ENCODE measurements around the gene P4HTM.

P4HTM gene

GRCh38 chr3:48985831-48986376 is 4.1 kb upstream of the P4HTM start:
- Histone ChIP-seq H3K4me3 (replicated peaks; ENCODE audit: insufficient read depth, low read length) (no peak overlapping the region), H3K27ac (replicated peaks) (no peak overlapping the region), H3K27me3 (ENCODE audit: insufficient read depth, poor library complexity, severe bottlenecking) (no peaks in the 10 kb centered on the region)
- no peak for DNase-seq (ENCODE audit: low read depth in 1 of 2, low spot score in 1 of 2)
- TF ChIP-seq, protein P1, sequence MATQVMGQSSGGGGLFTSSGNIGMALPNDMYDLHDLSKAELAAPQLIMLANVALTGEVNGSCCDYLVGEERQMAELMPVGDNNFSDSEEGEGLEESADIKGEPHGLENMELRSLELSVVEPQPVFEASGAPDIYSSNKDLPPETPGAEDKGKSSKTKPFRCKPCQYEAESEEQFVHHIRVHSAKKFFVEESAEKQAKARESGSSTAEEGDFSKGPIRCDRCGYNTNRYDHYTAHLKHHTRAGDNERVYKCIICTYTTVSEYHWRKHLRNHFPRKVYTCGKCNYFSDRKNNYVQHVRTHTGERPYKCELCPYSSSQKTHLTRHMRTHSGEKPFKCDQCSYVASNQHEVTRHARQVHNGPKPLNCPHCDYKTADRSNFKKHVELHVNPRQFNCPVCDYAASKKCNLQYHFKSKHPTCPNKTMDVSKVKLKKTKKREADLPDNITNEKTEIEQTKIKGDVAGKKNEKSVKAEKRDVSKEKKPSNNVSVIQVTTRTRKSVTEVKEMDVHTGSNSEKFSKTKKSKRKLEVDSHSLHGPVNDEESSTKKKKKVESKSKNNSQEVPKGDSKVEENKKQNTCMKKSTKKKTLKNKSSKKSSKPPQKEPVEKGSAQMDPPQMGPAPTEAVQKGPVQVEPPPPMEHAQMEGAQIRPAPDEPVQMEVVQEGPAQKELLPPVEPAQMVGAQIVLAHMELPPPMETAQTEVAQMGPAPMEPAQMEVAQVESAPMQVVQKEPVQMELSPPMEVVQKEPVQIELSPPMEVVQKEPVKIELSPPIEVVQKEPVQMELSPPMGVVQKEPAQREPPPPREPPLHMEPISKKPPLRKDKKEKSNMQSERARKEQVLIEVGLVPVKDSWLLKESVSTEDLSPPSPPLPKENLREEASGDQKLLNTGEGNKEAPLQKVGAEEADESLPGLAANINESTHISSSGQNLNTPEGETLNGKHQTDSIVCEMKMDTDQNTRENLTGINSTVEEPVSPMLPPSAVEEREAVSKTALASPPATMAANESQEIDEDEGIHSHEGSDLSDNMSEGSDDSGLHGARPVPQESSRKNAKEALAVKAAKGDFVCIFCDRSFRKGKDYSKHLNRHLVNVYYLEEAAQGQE (IDR thresholded peaks at IDR 0.05; ENCODE audit: insufficient replicate concordance, low read depth): no peak
- TF ChIP-seq SPI1 (IDR thresholded peaks at IDR 0.05; ENCODE audit: borderline replicate concordance, low read depth) (no peak), POLR2AphosphoS5 (IDR thresholded peaks at IDR 0.05; ENCODE audit: low read depth) (no peak), GABPA (IDR thresholded peaks at IDR 0.05; ENCODE audit: low read depth) (no peak)
- TF ChIP-seq, protein P2, sequence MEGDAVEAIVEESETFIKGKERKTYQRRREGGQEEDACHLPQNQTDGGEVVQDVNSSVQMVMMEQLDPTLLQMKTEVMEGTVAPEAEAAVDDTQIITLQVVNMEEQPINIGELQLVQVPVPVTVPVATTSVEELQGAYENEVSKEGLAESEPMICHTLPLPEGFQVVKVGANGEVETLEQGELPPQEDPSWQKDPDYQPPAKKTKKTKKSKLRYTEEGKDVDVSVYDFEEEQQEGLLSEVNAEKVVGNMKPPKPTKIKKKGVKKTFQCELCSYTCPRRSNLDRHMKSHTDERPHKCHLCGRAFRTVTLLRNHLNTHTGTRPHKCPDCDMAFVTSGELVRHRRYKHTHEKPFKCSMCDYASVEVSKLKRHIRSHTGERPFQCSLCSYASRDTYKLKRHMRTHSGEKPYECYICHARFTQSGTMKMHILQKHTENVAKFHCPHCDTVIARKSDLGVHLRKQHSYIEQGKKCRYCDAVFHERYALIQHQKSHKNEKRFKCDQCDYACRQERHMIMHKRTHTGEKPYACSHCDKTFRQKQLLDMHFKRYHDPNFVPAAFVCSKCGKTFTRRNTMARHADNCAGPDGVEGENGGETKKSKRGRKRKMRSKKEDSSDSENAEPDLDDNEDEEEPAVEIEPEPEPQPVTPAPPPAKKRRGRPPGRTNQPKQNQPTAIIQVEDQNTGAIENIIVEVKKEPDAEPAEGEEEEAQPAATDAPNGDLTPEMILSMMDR (IDR thresholded peaks at IDR 0.05; ENCODE audit: insufficient read depth, low read length): no peak

GRCh38 chr3:48989126-48989795 is 780 bp upstream of the P4HTM start:
- peak overlapping the region; percentile 74 for H3K27ac ChIP-seq (replicated peaks)
- no peak for DNase-seq (ENCODE audit: low read depth in 1 of 2, low spot score in 1 of 2)
- H3K4me3 ChIP-seq (replicated peaks; ENCODE audit: insufficient read depth, low read length): peak overlapping the region; percentile 68
- H3K27me3 ChIP-seq (ENCODE audit: insufficient read depth, poor library complexity, severe bottlenecking): no peaks in the 10 kb centered on the region
- TF ChIP-seq POLR2AphosphoS5 (IDR thresholded peaks at IDR 0.05; ENCODE audit: low read depth) (no peak), SPI1 (IDR thresholded peaks at IDR 0.05; ENCODE audit: borderline replicate concordance, low read depth) (no peak), GABPA (IDR thresholded peaks at IDR 0.05; ENCODE audit: low read depth) (no peak)
- TF ChIP-seq, protein P2 (IDR thresholded peaks at IDR 0.05; ENCODE audit: insufficient read depth, low read length): no peak
- TF ChIP-seq, protein P1 (IDR thresholded peaks at IDR 0.05; ENCODE audit: insufficient replicate concordance, low read depth): no peak

DNA sequence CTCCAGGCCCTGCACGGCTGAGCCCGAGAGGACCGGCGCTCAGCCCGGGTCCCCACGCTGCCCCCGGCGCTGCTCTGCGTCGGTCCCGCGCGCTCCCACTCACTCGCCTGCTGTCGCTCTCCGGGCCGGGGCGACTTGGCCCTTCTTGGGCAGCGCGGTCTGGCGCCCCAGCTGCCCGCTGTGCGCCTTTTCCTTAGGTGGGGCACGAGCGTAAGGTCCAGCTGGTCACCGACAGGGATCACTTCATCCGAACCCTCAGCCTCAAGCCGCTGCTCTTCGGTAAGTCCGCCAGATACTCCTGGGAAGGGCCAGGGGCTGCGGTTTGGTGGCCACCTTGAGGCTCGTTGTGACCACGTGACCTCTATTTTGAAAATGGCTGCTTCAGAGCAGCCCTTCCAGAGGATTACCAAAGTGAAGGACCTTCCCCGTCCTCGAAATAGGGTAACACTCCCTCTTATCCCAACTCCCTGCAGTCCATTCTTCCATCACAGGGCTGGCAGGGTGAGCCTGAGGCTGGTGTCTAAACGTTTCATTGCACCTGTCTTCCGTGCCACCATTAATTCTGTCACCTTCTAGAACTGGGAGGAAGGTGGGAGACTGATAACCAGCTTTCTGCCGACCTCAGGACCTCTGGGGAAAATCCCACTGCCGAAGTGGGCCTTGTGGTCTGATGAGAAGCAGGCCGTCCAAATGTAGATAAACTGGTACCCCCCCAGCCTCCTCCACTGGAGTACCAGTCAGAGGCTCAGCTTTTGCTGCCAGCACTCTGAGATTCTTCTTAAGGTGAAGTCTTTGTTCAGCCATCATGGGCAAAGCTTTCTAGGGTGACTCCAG is 812 bp downstream of the P4HTM start:
- no peaks in the 10 kb centered on the region for H3K27me3 ChIP-seq (ENCODE audit: insufficient read depth, poor library complexity, severe bottlenecking)
- TF ChIP-seq POLR2AphosphoS5 (IDR thresholded peaks at IDR 0.05; ENCODE audit: low read depth) (0 out of 2 replicates have a peak, but pooled peaks have one; percentile 6), SPI1 (IDR thresholded peaks at IDR 0.05; ENCODE audit: borderline replicate concordance, low read depth) (no peak)
- TF ChIP-seq, protein P1 (IDR thresholded peaks at IDR 0.05; ENCODE audit: insufficient replicate concordance, low read depth): no peak
- peak; percentile 48 for DNase-seq (ENCODE audit: low read depth in 1 of 2, low spot score in 1 of 2)
- H3K4me3 ChIP-seq (replicated peaks; ENCODE audit: insufficient read depth, low read length): peak overlapping the region; percentile 68
- peak overlapping the region; percentile 69 for H3K27ac ChIP-seq (replicated peaks)
